Right lobe of liver (tissue), 4 donors: ENCODE data around the gene ZNF367.

Experiments
- CTCF ChIP-seq, 4 donors: fragments of 200-600 bp in 3 of 4; fragments of 450-650 bp in 1 of 4; IDR thresholded peaks; one replicate each; pipeline versions ENCODE4 v1.5.1 to v1.8.0; 2016 to 2022; ENCODE audit warnings: antibody characterized with exemption in 4 of 4, mild to moderate bottlenecking in 2 of 4
- POLR2A ChIP-seq: fragments of 450-650 bp; IDR thresholded peaks from one replicate; pipeline ENCODE4 v1.6.1; 2017; ENCODE audit warnings: antibody characterized with exemption, mild to moderate bottlenecking
- donor health status: DM: no; HTN: no; CAD: no.
- donor health status: DM: no; HTN: no; CAD: no.
- donor health status: DM: no; HTN: yes; CAD: no.

- TF ChIP-seq CTCF (IDR thresholded peaks at IDR 0.05) (no peak), POLR2A (no peak)
Observed at GRCh38 chr9:96348261-96348660, 69.9 kb downstream of the ZNF367 start.
